ENCODE measurements around the gene TNFSF12.

Gene TNFSF12

GRCh38 chr17:7573324-7574080 is 24.6 kb downstream of the TNFSF12 start:
- Histone ChIP-seq H3K4me3 (ENCODE audit: low read length) (peak overlapping the region; percentile 91), H3K36me3 (ENCODE audit: control insufficient read depth, insufficient read depth, low read length, severe bottlenecking) (peaks cover 70% of the 10 kb centered on the region), H3K9ac (ENCODE audit: low read length) (peak overlapping the region; percentile 100), H3K4me1 (ENCODE audit: control insufficient read depth, insufficient read depth, low read length) (peaks cover 45% of the 10 kb centered on the region), H3K9me3 (ENCODE audit: control insufficient read depth, low read length) (no peaks in the 10 kb centered on the region), H3K27me3 (replicated peaks; ENCODE audit: control insufficient read depth, insufficient read depth, low read length) (no peaks in the 10 kb centered on the region)
- peak; percentile 94 for DNase-seq (ENCODE audit: low read depth)

- no peak for DNase-seq (ENCODE audit: low read depth)
- Histone ChIP-seq H3K4me3 (ENCODE audit: low read length) (peak overlapping the region; percentile 91), H3K36me3 (ENCODE audit: control insufficient read depth, insufficient read depth, low read length, severe bottlenecking) (peaks cover 73% of the 10 kb centered on the region), H3K9ac (ENCODE audit: low read length) (peak overlapping the region; percentile 100), H3K9me3 (ENCODE audit: control insufficient read depth, low read length) (no peaks in the 10 kb centered on the region), H3K27me3 (replicated peaks; ENCODE audit: control insufficient read depth, insufficient read depth, low read length) (no peaks in the 10 kb centered on the region), H3K4me1 (ENCODE audit: control insufficient read depth, insufficient read depth, low read length) (peaks cover 51% of the 10 kb centered on the region)
Observed at GRCh38 chr17:7574176-7574953, 25.5 kb downstream of the TNFSF12 start.

GRCh38 chr17:7575481-7575883 is 26.6 kb downstream of the TNFSF12 start:
- Histone ChIP-seq H3K36me3 (ENCODE audit: control insufficient read depth, insufficient read depth, low read length, severe bottlenecking) (peaks cover 62% of the 10 kb centered on the region), H3K9ac (ENCODE audit: low read length) (peak overlapping the region; percentile 100), H3K4me1 (ENCODE audit: control insufficient read depth, insufficient read depth, low read length) (peaks cover 62% of the 10 kb centered on the region), H3K4me3 (ENCODE audit: low read length) (peak overlapping the region; percentile 91), H3K27me3 (replicated peaks; ENCODE audit: control insufficient read depth, insufficient read depth, low read length) (no peaks in the 10 kb centered on the region), H3K9me3 (ENCODE audit: control insufficient read depth, low read length) (no peaks in the 10 kb centered on the region)
- no peak for DNase-seq (ENCODE audit: low read depth)

GRCh38 chr17:7575959-7576358 is 27.1 kb downstream of the TNFSF12 start:
- Histone ChIP-seq H3K4me1 (ENCODE audit: control insufficient read depth, insufficient read depth, low read length) (peaks cover 67% of the 10 kb centered on the region), H3K9me3 (ENCODE audit: control insufficient read depth, low read length) (no peaks in the 10 kb centered on the region), H3K27me3 (replicated peaks; ENCODE audit: control insufficient read depth, insufficient read depth, low read length) (no peaks in the 10 kb centered on the region), H3K9ac (ENCODE audit: low read length) (peak overlapping the region; percentile 100), H3K36me3 (ENCODE audit: control insufficient read depth, insufficient read depth, low read length, severe bottlenecking) (peaks cover 57% of the 10 kb centered on the region), H3K4me3 (ENCODE audit: low read length) (peak overlapping the region; percentile 91)
- DNase-seq (ENCODE audit: low read depth), result no peak

- Histone ChIP-seq H3K27me3 (replicated peaks; ENCODE audit: control insufficient read depth, insufficient read depth, low read length) (no peaks in the 10 kb centered on the region), H3K36me3 (ENCODE audit: control insufficient read depth, insufficient read depth, low read length, severe bottlenecking) (peaks cover 52% of the 10 kb centered on the region), H3K4me3 (ENCODE audit: low read length) (peak overlapping the region; percentile 91), H3K9ac (ENCODE audit: low read length) (peak overlapping the region; percentile 100), H3K4me1 (ENCODE audit: control insufficient read depth, insufficient read depth, low read length) (peaks cover 67% of the 10 kb centered on the region), H3K9me3 (ENCODE audit: control insufficient read depth, low read length) (no peaks in the 10 kb centered on the region)
- no peak for DNase-seq (ENCODE audit: low read depth)
Observed at GRCh38 chr17:7576432-7576937, 27.6 kb downstream of the TNFSF12 start.

- Histone ChIP-seq H3K27me3 (replicated peaks; ENCODE audit: control insufficient read depth, insufficient read depth, low read length) (no peaks in the 10 kb centered on the region), H3K36me3 (ENCODE audit: control insufficient read depth, insufficient read depth, low read length, severe bottlenecking) (peaks cover 51% of the 10 kb centered on the region), H3K9ac (ENCODE audit: low read length) (peak overlapping the region; percentile 44), H3K4me1 (ENCODE audit: control insufficient read depth, insufficient read depth, low read length) (peaks cover 69% of the 10 kb centered on the region), H3K4me3 (ENCODE audit: low read length) (no peak overlapping the region), H3K9me3 (ENCODE audit: control insufficient read depth, low read length) (no peaks in the 10 kb centered on the region)
- no peak for DNase-seq (ENCODE audit: low read depth)
Observed at GRCh38 chr17:7577327-7578199, 28.7 kb downstream of the TNFSF12 start.

- Histone ChIP-seq H3K27me3 (replicated peaks; ENCODE audit: control insufficient read depth, insufficient read depth, low read length) (no peaks in the 10 kb centered on the region), H3K36me3 (ENCODE audit: control insufficient read depth, insufficient read depth, low read length, severe bottlenecking) (peaks cover 49% of the 10 kb centered on the region), H3K9me3 (ENCODE audit: control insufficient read depth, low read length) (no peaks in the 10 kb centered on the region), H3K4me1 (ENCODE audit: control insufficient read depth, insufficient read depth, low read length) (peaks cover 77% of the 10 kb centered on the region), H3K4me3 (ENCODE audit: low read length) (peak within 1 kb of the TSS; percentile 70), H3K9ac (ENCODE audit: low read length) (peak within 1 kb of the TSS; percentile 86)
- DNase-seq (ENCODE audit: low read depth), result peak; percentile 89
Observed at GRCh38 chr17:7579001-7579833, 30.4 kb downstream of the TNFSF12 start, which contains the start of gene CD68. Gene CD68, plus strand, starts transcription at chr17:7579638. Its CDS starts 40 bp downstream, at chr17:7579678.

GRCh38 chr17:7579834-7580603 is 31.2 kb downstream of the TNFSF12 start:
- Histone ChIP-seq H3K4me1 (ENCODE audit: control insufficient read depth, insufficient read depth, low read length) (peaks cover 75% of the 10 kb centered on the region), H3K36me3 (ENCODE audit: control insufficient read depth, insufficient read depth, low read length, severe bottlenecking) (peaks cover 41% of the 10 kb centered on the region), H3K27me3 (replicated peaks; ENCODE audit: control insufficient read depth, insufficient read depth, low read length) (no peaks in the 10 kb centered on the region), H3K9ac (ENCODE audit: low read length) (peak overlapping the region; percentile 86), H3K4me3 (ENCODE audit: low read length) (peak overlapping the region; percentile 70), H3K9me3 (ENCODE audit: control insufficient read depth, low read length) (no peaks in the 10 kb centered on the region)
- no peak for DNase-seq (ENCODE audit: low read depth)

GRCh38 chr17:7580604-7581575 is 32.0 kb downstream of the TNFSF12 start:
- no peak for DNase-seq (ENCODE audit: low read depth)
- H3K36me3 ChIP-seq (ENCODE audit: control insufficient read depth, insufficient read depth, low read length, severe bottlenecking), result peaks cover 32% of the 10 kb centered on the region

More at GRCh38 chr17:7580604-7581575, 32.0 kb downstream of the TNFSF12 start:
- peaks cover 69% of the 10 kb centered on the region for H3K4me1 ChIP-seq (ENCODE audit: control insufficient read depth, insufficient read depth, low read length)
- H3K27me3 ChIP-seq (replicated peaks; ENCODE audit: control insufficient read depth, insufficient read depth, low read length), result no peaks in the 10 kb centered on the region
- no peaks in the 10 kb centered on the region for H3K9me3 ChIP-seq (ENCODE audit: control insufficient read depth, low read length)
- H3K9ac ChIP-seq (ENCODE audit: low read length), result peak overlapping the region; percentile 86
- peak overlapping the region; percentile 70 for H3K4me3 ChIP-seq (ENCODE audit: low read length)

All from adipocyte (in vitro differentiated cells).